ENCODE data around the gene SEC61A1.

SEC61A1 gene

GRCh38 chr3:128054367-128054766 lies 2.1 kb downstream of the SEC61A1 start:
- H3K4me3 ChIP-seq (replicated peaks in 1 of 2; ENCODE audit: low read depth in 2 of 2, low read length in 2 of 2), result peak overlapping the region; percentile 80 to 90

DNA sequence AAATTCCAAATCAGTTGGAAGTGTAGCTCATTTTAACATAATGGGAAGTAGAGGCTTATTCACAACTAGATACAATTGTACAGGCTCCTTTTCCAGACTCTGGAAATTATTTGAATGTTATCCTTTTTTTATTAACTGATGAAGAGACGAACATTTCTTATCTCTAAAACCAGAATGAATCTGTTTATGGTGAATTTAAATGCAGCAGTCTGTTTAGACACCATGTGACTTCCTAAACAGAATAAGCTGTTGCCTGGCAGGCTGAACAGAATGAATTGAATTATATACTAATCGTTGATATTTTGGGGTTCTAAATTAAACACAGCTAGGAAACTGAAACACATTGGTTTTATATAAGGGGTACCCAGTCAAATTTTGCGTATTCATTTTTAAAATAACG lies 4.0 kb downstream of the SEC61A1 start:
- H3K4me3 ChIP-seq (replicated peaks in 1 of 2; ENCODE audit: low read depth in 2 of 2, low read length in 2 of 2), result no peak overlapping the region
- TF ChIP-seq, protein P1, sequence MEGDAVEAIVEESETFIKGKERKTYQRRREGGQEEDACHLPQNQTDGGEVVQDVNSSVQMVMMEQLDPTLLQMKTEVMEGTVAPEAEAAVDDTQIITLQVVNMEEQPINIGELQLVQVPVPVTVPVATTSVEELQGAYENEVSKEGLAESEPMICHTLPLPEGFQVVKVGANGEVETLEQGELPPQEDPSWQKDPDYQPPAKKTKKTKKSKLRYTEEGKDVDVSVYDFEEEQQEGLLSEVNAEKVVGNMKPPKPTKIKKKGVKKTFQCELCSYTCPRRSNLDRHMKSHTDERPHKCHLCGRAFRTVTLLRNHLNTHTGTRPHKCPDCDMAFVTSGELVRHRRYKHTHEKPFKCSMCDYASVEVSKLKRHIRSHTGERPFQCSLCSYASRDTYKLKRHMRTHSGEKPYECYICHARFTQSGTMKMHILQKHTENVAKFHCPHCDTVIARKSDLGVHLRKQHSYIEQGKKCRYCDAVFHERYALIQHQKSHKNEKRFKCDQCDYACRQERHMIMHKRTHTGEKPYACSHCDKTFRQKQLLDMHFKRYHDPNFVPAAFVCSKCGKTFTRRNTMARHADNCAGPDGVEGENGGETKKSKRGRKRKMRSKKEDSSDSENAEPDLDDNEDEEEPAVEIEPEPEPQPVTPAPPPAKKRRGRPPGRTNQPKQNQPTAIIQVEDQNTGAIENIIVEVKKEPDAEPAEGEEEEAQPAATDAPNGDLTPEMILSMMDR (IDR thresholded peaks at IDR 0.05; ENCODE audit: low read depth, low read length), result no peak
- DNase-seq (ENCODE audit: low read depth in 2 of 2), result no peak

More at GRCh38 chr3:128054367-128054766, 2.1 kb downstream of the SEC61A1 start:
- TF ChIP-seq, protein P1 (IDR thresholded peaks at IDR 0.05; ENCODE audit: low read depth, low read length), result no peak
- DNase-seq (ENCODE audit: low read depth in 2 of 2), result peak in 1 of 2 donors; percentile 71

GRCh38 chr3:128060473-128061381 lies 8.5 kb downstream of the SEC61A1 start:
- DNase-seq (ENCODE audit: low read depth in 2 of 2), result peak; percentile 70 to 98
- H3K4me3 ChIP-seq (replicated peaks in 1 of 2; ENCODE audit: low read depth in 2 of 2, low read length in 2 of 2), result no peak overlapping the region
- TF ChIP-seq, protein P1 (IDR thresholded peaks at IDR 0.05; ENCODE audit: low read depth, low read length), result peak; percentile 19

GRCh38 chr3:128062033-128062745 lies 10.0 kb downstream of the SEC61A1 start:
- TF ChIP-seq, protein P1 (IDR thresholded peaks at IDR 0.05; ENCODE audit: low read depth, low read length), result no peak
- H3K4me3 ChIP-seq (replicated peaks in 1 of 2; ENCODE audit: low read depth in 2 of 2, low read length in 2 of 2), result no peak overlapping the region
- DNase-seq (ENCODE audit: low read depth in 2 of 2), result no peak

- DNase-seq (ENCODE audit: low read depth in 2 of 2), result no peak
- TF ChIP-seq, protein P1 (IDR thresholded peaks at IDR 0.05; ENCODE audit: low read depth, low read length), result no peak
- H3K4me3 ChIP-seq (replicated peaks in 1 of 2; ENCODE audit: low read depth in 2 of 2, low read length in 2 of 2), result no peak overlapping the region
These were observed 11.6 kb downstream of the SEC61A1 start for GRCh38 chr3:128063865-128064264.

GRCh38 chr3:128064962-128065361 lies 12.7 kb downstream of the SEC61A1 start:
- no peak for DNase-seq (ENCODE audit: low read depth in 2 of 2)
- no peak overlapping the region for H3K4me3 ChIP-seq (replicated peaks in 1 of 2; ENCODE audit: low read depth in 2 of 2, low read length in 2 of 2)
- TF ChIP-seq, protein P1 (IDR thresholded peaks at IDR 0.05; ENCODE audit: low read depth, low read length), result no peak

All from cardiac fibroblast (primary cell).